Right ventricle myocardium superior (tissue), 1 donor: Measurements from ENCODE around the gene ENTPD7. TPM values are rescaled to one million over a fixed set of nuclear protein-coding genes. Genes with fewer than 3 reads are reported as not detected.
"Not testable (repeated sequence)": the region's sequence is repeated elsewhere in the genome, so short reads cannot be mapped to it uniquely, and the experiment has no call there.

ENCODE experiments used
- ATAC-seq: fragments of 200-7000 bp; cut with Tn5 transposase; one replicate; pipeline ENCODE4 v1.9.1; 2020; ENCODE audit warnings: mild to moderate bottlenecking; ENCODE audit not compliant: poor library complexity
- DNase-seq: peaks from one replicate; pipeline ENCODE4 v3.0.0-alpha.2; 2020
- intact Hi-C: fragments of 100-400 bp; cut with DNase I; formaldehyde crosslinking; loops from one replicate; pipeline ENCODE4 v1.11.2; 2022
- total RNA-seq: library from RNA; stranded (reverse); fragmentation: NEBNext Ultra II Directional; extraction: Animal tissue kit (Norgen Biotek cat#: 25700); gene quantifications from one replicate; pipeline ENCODE4 v1.2.1, GENCODE V29; 2021
- donor health status: DM: no; HTN: yes; CAD: no; lungs with severe emphysema.

ENTPD7 gene
- total RNA-seq, 1 donor from 2014 or later = 1.5 TPM

DNA sequence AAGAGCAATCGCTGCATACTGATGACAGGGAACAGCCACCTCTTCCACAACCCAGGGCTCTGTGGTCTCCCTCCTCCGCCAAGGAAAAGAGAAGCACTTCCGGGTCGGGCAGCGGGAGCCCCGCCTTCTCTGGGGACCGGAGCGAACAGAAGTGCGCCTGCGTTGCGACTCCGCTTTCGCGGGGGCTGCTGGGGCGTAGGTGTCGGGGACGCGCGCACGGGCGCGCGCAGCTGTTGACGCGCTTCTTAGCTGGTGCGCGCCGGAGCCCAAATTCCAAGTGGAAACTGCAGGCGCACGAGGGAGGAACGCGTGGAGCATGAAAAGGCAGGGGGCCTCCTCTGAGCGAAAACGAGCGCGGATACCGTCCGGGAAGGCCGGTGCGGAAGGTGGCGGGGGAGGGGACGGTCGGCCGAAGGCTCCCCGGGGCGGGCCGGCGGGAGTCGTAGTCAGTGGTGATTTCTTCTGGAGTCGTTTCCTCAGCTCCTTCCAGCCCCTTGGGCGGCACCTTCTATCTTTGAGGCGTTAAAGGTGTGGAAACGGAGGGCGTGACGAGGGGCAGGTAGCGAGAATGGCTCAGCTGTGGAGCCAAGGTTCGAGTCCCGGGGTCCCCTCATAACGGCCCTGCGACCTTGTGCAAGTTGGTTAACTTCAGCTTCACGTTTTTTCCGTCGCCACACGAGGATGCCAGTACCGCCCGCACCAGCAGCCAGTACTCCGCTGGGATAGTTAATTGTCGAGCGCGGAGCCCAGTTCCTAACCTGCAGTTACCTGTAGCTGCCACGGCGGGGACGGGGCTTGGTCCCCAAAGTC is 72.9 kb downstream of the ENTPD7 start, which contains the start of the genes COX15 and CUTC:
COX15 (minus strand) TSS at position 95 of the 810 bp plus-strand sequence; CDS start at position 17, 78 bp downstream.
CUTC (plus strand) TSS at position 202 of the 810 bp plus-strand sequence; CDS start at position 317, 115 bp downstream.
- intact Hi-C loops = no loop called here
- peak; percentile 99 for ATAC-seq
- DNase-seq = peak; percentile 98

DNA sequence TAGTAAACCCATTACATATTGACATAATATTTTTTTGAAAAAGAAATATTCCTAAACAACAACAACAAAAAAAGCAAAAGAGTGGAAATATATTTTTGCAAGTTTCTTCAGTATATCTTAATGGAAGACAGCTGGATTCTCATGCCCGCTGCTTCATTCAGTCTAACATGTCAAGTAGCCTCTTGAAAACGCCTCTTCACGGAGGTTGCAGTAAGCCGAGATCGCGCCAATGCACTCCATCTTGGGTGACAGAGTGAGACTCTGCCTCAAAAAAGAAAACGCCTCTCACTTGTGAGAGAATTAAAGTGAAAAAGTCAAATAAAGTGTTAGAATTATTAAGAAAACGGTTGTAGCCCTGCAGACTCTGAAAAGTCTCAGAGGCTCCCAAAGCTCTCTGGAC is 74.1 kb downstream of the ENTPD7 start:
- ATAC-seq (no peak), DNase-seq (no peak)
- intact Hi-C loops = no loop called here

DNA sequence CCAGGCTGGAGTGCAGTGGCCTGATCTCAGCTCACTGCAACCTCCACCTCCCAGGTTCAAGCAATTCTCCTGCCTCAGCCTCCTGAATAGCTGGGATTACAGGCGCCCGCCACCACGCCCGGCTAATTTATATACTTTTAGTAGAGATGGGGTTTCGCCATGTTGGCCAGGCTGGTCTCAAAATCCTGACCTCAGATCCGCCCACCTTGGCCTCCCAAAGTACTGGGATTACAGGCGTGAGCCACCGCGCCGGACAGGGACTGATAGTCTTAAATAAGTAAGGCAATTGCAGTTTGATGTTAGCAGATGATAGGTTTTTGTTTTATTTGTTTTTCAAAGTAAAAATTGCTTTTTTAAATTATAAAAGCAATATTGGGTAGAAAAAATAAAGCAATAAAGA is 74.8 kb downstream of the ENTPD7 start:
- DNase-seq, ATAC-seq, intact Hi-C loops: not testable (repeated sequence)

DNA sequence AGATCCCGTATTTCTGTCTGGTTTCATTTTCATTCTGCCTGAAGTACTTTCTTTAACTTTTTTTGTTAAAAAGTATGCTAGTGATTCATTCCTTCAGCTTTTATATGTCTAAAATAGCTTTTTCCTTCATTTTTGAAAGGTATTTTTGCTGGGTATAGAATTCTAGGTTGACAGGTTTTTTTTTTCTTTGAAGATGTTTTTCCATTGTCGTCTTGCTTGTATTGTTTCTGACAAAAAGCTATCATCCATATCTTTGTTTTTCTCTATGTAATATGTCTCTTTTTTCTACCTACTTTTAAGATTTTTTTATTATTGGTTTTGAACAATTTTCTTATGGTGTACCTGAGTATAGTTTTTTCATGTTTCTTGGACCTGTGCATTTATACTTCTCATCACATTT is 81.0 kb downstream of the ENTPD7 start:
- ATAC-seq (no peak), DNase-seq (no peak)
- intact Hi-C loops = no loop called here

DNA sequence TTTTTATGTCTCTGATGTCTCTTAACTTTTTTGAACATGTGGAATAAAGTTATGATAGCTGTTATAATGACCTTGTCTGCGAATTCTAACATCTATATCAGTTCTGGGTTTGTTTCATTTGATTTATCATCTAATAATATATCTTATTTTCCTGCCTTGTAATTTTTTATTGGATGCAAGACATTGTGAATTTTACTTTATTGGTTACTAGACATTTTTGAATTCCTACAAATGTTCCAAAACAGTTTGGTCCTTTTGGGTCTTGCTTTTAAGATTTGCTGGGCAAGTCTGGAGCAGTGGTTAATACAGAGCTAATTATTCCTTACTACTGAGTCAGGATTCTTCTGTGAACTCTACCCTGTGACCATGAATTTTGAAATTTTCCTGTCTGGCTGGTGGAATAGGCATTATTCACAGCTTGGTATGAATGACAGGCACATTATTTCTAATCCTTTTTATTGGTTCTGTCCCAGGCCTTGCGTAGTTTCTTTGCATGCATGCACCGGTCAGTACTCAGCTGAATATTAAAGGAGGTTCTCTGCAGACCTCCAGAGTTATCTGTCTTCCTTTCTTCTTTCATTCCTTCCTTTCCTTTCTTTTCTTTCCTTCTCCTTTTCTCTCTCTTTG is 81.7 kb downstream of the ENTPD7 start:
- DNase-seq = no peak
- no peak for ATAC-seq
- intact Hi-C loops = no loop called here

DNA sequence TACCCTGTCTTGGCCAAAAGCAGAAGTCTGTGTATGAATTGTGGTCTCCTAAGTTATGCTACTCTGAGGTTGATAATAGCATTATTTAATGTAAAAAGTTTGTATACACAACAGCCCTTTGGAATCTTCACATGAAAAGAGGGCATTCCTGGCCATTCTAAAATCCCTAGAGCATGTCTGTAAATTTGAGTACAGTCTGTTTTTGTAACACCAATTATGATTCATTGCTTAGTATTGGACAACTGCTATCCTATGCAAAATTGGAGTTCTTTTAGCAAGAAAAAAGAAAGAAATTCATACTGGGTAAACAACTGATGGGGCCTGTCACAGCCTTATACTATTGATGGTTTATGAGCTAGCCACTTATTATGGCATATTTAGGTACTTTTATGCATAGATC is 82.9 kb downstream of the ENTPD7 start:
- intact Hi-C loops = no loop called here
- ATAC-seq (no peak), DNase-seq (no peak)

DNA sequence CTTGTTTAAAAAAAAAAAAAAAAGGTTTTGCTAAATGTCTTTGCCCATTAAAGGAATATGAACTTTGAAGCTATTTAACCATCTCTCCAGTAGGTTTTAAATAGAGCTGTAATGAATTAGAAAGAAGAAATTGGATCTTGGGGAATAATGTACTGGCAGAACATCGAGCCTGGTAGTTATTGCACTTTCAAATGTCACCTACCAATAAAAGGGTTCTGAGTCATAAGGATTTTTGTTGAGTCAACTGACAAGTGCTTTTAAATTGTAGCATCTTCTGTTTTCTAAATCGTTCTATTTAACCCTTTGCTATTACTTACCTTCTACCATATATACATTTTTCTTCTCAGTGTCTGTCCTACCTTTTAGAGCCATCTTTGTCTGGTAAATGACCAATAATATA is 83.4 kb downstream of the ENTPD7 start:
- ATAC-seq (no peak), DNase-seq (no peak)
- intact Hi-C loops = no loop called here

DNA sequence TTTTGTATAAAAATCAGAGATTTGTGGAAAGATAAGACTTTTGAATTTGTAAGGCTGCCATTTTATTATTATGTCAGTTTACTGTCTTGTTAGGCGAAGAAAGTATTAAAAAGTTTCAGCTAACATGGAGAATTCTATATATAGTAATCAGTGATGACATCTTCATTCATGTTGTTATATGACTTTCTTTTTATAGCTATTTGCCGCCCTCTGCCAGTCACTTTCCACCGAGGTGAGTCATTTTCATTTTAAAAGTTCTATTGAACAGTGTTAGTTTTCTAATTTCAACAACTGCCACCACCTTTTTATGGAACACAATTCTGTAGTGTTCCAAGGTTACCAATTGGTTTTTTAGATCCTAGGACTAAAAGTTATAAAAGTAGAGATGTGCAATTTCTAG is 84.5 kb downstream of the ENTPD7 start:
- no peak for DNase-seq
- no peak for ATAC-seq
- intact Hi-C loops = no loop called here

DNA sequence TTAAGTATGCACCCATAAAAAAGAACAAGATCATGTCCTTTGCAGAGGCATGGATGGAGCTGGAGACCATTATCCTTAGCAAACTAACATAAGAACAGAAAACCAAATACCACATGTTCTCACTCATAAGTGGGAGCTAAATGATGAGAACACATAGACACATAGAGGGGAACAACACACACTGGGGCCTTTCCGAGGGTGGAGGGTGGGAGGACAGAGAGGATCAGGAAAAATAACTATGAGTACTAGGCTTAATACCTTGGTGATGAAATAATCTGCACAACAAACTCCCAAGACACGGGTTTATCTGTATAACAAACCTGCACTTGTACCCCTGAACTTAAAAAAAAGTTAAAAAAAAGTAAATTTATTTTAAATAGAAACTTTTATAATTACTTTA is 86.9 kb downstream of the ENTPD7 start:
- ATAC-seq, intact Hi-C loops: not testable (repeated sequence)

DNA sequence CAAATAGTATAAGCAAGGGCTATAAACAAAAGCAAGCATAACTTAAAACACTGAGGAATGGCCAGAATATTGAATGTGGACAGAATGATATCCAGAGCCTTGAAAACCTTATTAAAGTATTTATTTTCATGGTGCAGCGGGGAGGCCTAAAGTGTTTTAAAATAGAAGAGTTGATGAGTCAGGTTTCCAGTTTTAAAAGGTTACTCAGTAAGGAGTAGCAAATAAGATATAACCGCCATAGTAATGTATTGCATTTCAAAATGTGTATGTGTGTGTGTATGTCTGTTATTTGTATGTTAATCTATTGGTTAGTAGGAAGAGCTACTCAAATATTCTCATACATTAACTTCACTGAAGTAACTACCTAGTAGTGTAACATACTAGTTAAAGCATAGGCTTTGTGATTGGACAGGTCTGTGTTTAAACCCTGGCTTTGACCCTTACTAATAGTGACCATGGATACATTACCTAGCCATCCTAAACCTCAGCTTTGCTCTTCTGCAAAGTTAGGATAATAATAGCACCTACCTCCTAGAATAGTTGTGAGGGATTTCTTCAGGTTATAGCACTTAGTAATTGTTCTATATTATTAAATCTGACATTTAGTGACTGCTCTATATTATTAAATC is 89.6 kb downstream of the ENTPD7 start:
- intact Hi-C loops = no loop called here
- ATAC-seq (no peak), DNase-seq (no peak)

More for the DNA sequence above, 86.9 kb downstream of the ENTPD7 start:
- not testable (repeated sequence) for DNase-seq

DNA sequence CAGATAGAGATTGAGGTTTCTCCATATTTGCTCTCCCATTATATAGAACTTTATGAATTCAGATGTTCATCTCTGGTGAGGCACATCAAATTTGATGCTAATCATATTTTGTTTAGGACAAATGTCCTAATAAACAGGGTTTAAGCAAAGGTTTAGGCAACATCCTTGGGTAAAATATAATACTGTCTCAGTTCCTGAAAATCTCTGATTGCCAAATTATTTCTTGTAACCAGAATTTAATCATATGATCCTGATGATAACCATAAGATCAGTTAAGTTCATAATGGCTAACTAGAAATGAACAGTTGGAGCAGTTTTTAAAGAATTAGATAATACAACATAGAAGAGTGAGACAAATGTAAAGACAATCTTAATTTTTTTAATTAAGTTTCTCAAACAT is 91.3 kb downstream of the ENTPD7 start:
- intact Hi-C loops = no loop called here
- DNase-seq (no peak), ATAC-seq (no peak)

DNA sequence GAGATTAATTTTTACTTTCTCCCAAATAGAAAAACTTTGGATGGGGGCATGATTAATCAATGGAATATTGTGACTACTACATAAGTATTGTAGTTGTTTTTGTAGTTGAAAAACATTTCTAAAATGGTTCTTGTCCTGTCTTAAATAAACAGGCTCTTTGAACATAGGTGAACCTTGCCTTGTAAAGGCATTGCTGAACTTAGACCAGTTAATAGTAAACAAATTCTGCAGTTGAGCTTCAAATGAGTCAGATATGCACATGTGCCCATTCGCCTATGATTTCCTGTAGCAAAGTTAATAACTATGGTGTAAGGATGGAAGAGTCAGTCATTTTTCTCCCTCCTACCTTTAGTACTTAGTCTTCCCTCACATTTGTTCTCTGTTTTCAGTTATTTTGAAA is 95.4 kb downstream of the ENTPD7 start:
- no peak for ATAC-seq
- DNase-seq = no peak
- intact Hi-C loops = no loop called here

Other genes starting within 250 kb of the ENTPD7 start
- gene GOT1, start 228.9 kb upstream of the ENTPD7 start, total RNA-seq = 516 TPM
- not detected for gene NKX2-3, start 126.6 kb upstream of the ENTPD7 start, total RNA-seq
- 40.9 TPM for gene SLC25A28, start 39.1 kb upstream of the ENTPD7 start, total RNA-seq
- 32.4 TPM for gene COX15, start 72.6 kb downstream of the ENTPD7 start, total RNA-seq
- gene CUTC, start 72.7 kb downstream of the ENTPD7 start, total RNA-seq = 37.2 TPM
- gene ABCC2, start 123.1 kb downstream of the ENTPD7 start, total RNA-seq = 0.67 TPM